Heart left ventricle (tissue), 13 donors: ENCODE measurements around the gene SRPK2.

Source experiments
- CTCF ChIP-seq, 12 donors: fragments of 200-600 bp; sonication (generic) in 4 of 12; IDR thresholded peaks; one replicate each; pipeline versions ENCODE4 v1.5.0 to v1.8.0; 2018 to 2022; ENCODE audit warnings: antibody characterized with exemption in 12 of 12, mild to moderate bottlenecking in 5 of 12
- POLR2A ChIP-seq, 2 donors: fragments of 450-650 bp; IDR thresholded peaks; one replicate each; pipeline ENCODE4 v1.6.1; 2017; ENCODE audit warnings: antibody characterized with exemption in 2 of 2, mild to moderate bottlenecking in 2 of 2, moderate library complexity in 2 of 2
- donor health status: ischemic (EF 13 %, LVEDD 7.1; RV severe dilation, severe dysfunction).
- donor health status: DM: no; HTN: yes; CAD: no.
- donor health status: DM: no; HTN: no; CAD: no.
- donor health status: ischemic (EF 25% LVEDD 6.9; RV normal size, moderate dysfunction).
- donor health status: ischemic (EF 25% LVEDD 5.7; RV mildly dilated, moderate dysfunction).
- donor health status: ischemic (EF 35%, LVEDD 5.7; RV mildly dilated, moderate dysfunction).
- donor health status: nonischemic (EF 11% LVEDD 7.7; RV severe dilation, severe dysfunction).
- donor health status: DM: yes; HTN: yes; CAD: no.
- donor health status: PGD.
- donor health status: ischemic (EF 29% LVEDD 5.4; RV normal size, mild dysfunction).
- donor health status: nonischemic (EF 23%, LVEDD 6.1; RV moderate dilation, normal function).

- TF ChIP-seq POLR2A (IDR thresholded peaks at IDR 0.05) (no peak), CTCF (IDR thresholded peaks at IDR 0.05) (no peak)
Measured at GRCh38 chr7:105246679-105247078, 142.0 kb downstream of the SRPK2 start.
